Measurements from ENCODE around the gene PPP2R2B.
"Not testable (repeated sequence)": the region's sequence is repeated elsewhere in the genome, so short reads cannot be mapped to it uniquely, and the experiment has no call there.

Gene PPP2R2B

GRCh38 chr5:146744068-146744745, 134.3 kb downstream of the PPP2R2B start:
- peak; percentile 87 for DNase-seq (ENCODE audit: low spot score)

DNA sequence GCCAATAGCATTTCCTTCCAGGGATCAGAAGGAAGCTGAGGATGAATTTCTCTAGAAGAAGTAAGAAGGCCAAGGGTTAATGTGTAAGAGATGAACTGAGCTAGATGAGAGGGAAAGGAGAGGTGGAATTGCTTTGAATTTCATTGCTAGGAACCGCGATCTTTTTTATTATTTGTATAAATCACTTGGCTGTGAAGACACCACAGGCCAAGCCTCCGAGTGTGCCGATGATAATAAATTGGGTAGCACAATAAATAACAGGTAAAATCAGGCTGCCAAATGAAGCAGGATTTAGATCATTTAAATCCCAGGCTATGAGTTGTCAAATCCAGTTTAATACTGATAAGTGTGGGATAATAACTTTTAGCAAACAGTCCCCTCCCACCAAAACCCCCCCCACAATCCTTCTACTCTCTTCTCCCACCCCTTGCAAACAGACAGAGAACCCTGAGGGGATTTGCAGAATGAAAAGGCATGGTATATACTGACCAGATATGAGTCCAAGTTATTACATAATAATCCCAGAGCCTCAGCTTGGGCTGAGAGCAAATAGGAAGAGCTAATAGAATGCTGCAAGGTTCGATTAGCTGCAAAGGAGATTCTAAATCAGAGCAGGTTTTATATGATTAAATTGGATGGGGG, 143.5 kb downstream of the PPP2R2B start:
- no peak for DNase-seq (ENCODE audit: low spot score)

GRCh38 chr5:146732962-146733361, 145.6 kb downstream of the PPP2R2B start:
- DNase-seq (ENCODE audit: low spot score), result no peak

DNA sequence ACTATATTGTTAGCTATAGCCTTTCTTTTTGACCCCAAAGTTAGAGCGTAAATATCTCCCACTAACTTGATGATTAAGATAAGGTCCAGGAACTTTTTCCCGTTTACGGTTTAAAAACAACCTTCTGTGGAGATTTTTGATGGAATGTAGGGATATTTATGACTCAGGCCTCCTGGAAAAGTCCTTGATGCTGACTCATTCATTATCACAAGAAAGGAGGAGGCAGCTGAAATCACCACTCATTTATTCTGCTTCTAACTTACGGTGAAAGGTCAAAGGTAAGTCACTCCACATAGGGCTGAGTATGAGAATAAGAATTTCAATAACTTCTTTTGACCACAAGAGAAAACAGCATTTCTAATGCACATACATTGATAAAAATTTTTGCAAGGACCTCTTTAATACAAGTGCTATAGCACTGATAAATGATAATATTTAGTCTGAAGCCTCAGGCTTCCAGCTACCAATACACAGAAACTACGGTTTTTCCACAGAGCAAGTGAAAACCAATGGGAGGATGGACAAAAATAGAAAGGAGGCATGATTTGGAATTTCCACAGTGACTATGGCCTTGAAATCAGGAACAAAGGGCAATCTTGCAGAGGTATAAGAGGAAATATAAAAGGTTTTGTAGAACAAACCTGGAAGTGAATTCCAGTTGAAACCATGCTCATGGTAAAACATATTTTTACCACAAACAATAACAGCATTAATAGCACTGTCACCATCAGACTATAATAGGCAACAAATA, 146.5 kb downstream of the PPP2R2B start:
- DNase-seq (ENCODE audit: low spot score), result no peak

DNA sequence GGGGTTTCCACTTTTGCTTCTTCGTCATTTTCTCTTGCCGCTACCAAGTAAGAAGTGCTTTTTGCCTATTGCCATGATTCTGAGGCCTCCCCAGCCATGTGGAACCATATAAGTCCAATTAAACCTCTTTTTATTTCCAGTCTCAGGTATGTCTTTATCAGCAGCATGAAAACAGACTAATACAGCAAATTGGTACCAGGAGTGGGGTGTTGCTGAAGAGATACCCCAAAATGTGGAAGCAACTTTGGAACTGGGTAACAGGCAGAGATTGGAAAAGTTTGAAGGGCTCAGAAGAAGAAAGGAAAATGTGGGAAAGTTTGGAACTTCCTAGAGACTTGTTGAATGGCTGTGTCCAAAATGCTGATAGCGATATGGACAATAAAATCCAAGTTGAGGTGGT, 149.8 kb downstream of the PPP2R2B start:
- DNase-seq (ENCODE audit: low spot score), result not testable (repeated sequence)

DNA sequence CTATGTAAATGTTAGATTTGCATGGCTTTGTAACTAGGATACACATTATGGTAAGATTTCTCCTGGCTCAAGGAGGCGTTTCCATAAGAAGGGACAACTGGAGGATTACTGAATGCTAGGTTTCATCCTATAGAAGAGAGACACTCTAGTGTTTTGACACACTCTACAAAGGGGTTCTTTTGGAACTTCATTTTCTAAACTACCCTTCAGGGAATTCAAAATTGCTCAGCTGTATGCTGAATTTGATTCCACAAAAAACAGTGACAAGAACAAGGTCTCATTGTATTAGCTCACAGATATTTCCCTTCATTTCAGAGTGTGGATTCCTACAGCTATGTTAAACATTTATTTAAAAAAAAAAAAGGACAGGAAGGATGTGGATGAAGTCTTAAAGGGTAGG, 151.7 kb downstream of the PPP2R2B start:
- no peak for DNase-seq (ENCODE audit: low spot score)

GRCh38 chr5:146726020-146726419, 152.5 kb downstream of the PPP2R2B start:
- no peak for DNase-seq (ENCODE audit: low spot score)

DNA sequence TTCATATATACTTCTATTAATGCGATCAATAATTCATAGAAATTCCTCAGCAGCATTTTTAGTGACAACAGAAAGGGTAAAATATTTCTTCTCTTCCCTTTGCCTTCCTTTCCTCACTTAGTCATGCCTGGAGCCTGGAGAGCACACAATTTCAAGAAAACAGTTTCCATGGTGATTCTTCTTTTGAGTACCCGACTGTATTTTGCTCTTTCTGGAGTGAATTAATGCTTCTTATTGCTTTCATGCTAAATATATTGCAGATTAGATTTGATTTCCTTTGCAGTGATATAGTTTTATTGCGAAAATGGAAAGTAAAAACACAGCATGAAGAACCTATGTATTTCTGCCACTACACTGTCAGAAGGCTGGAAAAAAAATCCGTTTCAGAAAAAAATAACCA, 153.5 kb downstream of the PPP2R2B start:
- no peak for DNase-seq (ENCODE audit: low spot score)

DNA sequence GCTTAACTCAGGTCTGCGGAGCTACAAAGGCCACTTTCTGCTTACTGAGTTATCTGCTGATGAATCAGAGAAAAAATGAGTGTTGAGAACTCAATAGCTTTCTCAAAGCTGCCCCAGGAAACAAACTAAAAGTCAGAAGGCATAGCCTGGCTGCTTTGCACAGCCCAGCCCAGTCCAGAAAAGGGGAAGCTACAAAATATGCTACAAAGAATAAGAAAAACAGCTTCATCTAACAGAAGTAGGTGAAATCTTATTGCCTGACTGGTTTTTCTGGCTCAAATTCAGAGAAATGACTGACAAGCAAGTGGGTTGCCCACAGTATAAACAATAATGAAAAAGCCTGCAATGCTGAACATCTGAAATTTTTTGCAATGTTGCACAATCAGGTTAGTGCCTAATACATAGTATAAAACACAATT, 156.2 kb downstream of the PPP2R2B start:
- no peak for DNase-seq (ENCODE audit: low spot score)

- DNase-seq (ENCODE audit: low spot score), result no peak
Observed at GRCh38 chr5:146721073-146721815, 157.3 kb downstream of the PPP2R2B start.

GRCh38 chr5:146720107-146720506, 158.4 kb downstream of the PPP2R2B start:
- no peak for DNase-seq (ENCODE audit: low spot score)

- no peak for DNase-seq (ENCODE audit: low spot score)
Observed at GRCh38 chr5:146719179-146719578, 159.4 kb downstream of the PPP2R2B start.

DNA sequence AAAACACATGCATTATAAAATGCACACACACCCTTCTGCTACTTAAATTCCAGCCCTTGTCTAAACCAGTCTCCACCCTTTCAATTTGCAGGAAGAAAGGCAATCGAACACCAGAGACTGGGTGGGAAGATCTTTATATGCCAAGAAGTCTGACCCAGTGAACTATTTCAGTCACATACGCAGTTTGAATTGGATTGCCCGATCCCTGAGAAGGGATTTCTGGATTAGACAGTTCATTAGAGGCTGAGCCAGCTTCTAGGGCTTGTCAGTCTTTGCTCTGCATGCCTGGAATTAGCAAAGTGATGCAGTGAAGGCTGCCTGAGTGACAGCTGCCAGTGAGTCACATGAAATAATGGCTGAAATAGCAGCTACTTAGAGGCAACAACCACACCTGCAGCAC, 159.9 kb downstream of the PPP2R2B start:
- DNase-seq (ENCODE audit: low spot score), result no peak

- DNase-seq (ENCODE audit: low spot score), result no peak
Observed at GRCh38 chr5:146717951-146718350, 160.6 kb downstream of the PPP2R2B start.

DNA sequence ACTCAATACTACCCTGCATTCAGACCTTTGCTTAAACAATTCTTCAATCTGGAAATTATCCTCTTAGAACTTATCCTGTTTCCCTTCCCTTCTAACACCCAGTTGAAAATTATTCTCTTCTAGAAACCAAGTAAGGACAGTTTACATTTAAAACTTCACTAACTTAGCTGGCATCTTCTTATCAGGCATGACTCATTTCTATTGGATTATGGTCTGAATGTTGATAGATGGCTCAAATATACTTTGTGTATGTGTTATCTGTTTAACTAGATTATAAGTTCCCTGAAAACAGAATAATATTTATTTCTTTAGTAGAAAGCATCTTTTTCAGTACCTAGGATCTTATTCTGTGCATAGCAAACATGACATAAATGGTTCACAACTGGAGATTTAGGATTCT, 161.9 kb downstream of the PPP2R2B start:
- no peak for DNase-seq (ENCODE audit: low spot score)

GRCh38 chr5:146710348-146710747, 168.2 kb downstream of the PPP2R2B start:
- DNase-seq (ENCODE audit: low spot score), result no peak

DNA sequence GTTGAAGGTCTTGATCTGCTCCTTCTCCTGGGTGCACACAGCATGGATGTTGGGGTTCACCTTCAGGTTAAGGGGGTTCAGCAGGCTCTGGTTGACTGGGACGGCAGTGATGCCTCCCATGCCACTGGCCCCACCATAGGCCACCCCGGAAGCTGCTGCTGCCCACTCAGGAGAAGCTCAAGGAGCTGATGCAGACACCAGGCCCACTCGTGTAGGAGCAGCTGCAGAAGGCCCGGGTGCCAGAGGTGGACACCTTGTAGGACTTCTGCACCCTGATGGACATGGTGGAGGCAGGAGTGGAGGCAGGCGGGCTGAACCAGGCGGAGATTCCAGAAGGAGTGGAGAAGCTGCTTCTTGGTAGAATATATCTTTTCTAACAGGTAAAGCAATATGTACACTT, 171.2 kb downstream of the PPP2R2B start:
- DNase-seq (ENCODE audit: low spot score), result no peak

DNA sequence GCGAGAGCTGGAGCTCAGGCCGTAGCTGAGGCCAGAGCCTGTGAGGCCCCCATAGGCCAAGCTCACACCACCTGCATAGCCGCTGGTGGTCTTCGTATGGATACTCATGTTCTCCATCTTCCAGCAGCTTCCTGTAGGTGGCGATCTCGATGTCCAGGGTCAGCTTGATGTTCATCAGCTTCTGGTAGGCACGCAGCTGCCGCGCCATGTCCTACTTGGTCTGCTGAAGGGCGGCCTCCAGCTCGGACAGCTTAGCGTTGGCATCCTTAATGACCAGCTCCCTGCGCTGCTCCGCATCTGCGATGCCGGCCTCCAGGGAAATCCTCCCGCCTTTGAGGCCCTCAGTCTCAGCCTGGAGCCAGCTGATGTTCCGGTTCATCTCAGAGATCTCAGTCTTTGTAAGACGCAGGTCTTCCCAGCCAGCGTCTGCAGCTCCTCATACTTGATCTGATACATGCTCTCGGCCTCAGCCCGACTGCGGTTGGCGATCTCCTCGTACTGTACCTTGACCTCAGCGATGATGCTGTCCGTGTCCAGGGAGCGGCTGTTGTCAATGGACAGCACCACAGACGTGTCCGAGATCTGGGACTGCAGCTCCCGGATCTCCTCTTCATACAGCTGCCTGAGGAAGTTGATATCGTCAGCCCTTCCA, 172.1 kb downstream of the PPP2R2B start:
- no peak for DNase-seq (ENCODE audit: low spot score)

DNA sequence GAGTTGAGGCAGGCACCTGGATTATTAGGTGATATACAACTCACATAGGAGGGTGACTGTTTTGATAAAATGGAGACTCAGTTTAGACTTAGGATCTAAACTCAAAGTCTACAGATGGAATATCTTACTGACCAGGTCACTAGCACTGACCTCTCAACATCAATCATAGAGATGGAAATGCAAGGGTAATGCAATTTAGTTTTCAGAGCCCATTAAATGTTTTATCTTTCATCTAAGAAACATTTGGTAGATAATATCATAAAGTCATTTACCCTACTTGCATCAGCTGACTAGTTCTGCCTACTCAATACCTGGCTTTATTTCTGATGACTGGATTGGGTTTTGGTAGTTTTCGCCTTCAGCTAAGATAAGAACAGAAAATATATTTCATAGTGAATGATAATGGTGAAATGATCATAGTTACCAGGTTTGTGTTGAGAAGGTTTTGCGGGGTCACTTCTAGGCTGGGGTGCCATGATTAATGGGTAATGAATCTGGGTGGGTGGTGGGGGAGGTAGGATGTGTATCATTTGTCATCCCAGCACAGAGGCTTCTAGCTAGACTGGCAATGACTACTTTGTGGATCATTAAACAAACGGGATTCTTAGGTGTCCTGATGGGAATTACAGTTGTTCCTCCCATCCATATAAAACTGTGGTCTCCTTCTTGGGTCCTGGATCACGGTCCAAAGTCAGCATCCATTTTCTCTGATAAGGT, 173.4 kb downstream of the PPP2R2B start:
- DNase-seq (ENCODE audit: low spot score), result no peak

DNA sequence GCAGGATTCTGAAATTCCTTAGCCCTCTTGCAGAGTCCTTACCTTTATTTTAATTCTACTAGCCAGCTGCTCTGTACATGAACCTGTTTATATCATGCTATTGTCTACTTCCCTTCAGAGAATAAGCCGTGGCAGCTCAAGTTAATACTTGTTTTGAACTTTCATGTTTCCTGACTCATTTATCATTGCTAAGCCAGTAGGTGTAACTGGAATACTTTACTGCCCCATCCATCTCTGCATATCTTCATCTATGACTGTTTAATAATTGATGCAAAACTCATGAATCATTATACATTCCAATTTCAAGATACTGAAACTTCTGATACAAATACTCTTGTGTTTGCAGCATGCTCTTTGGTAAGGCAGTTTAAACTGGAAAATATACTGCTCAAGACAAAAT, 174.7 kb downstream of the PPP2R2B start:
- DNase-seq (ENCODE audit: low spot score), result no peak

DNA sequence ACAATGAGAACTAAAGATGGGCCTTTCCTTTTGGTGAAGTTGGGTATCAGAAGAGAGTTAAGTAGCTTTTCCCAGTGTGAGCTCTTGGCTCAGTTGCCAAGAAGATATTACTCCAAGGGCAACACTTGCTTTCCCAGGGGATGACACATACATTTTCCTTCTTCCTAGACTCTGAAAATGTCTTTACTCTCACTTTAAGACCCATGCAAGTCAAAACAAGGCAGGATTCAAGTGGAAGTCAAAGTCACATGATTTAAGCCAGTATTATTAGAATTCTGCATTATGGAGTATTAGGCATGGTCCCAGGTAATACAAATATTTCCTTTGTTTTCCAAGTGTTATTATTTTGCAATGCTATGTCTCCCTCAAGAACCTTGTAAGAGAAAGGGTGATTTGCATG, 175.1 kb downstream of the PPP2R2B start:
- no peak for DNase-seq (ENCODE audit: low spot score)
